ENCODE data around the gene GLP1R. TPM values are rescaled to one million over a fixed set of nuclear protein-coding genes. Genes with fewer than 3 reads are reported as not detected.

Gene GLP1R
- total and polyA plus RNA-seq, 3 donors from 2014 or later, result 0.09 to 0.55 (median 0.31) TPM

DNA sequence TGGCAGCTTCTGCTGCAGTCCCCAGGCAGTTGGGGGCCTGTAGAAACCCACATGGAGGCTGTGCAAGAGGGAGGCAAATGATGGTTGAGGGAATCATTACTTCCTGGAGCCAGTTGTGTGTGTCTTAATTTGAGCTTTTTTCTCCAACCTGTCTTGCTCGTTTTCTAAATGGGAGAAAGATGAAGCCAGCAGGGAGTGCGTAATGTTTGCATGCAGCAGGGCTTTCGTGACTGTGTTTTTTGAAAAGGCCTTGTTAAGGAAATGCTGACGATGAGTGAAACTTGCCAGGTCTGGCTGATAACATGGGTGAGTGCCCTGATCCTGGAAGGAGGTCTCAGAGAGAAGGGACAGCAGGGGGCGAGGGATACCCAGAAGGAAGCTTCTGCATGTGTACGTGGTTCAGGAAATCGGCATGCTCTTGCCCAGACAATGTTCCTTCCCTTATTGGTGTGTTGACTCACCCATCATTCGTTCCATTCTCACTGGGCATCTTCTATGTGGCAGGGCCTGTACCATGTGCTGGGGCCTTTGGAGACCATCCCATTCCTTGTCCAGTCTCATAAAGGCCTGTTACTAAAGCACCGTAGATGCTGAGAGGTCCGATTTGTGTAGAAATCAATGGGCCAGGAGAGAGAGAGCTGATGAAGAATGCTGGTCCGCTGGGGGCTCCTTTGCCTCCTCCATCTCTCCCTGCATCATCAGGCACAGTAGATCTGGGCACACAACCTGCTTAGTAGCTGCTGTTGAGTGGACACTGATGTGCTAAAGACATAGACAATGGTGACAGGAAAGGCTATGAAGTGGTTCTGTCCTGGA, 27.4 kb downstream of the GLP1R start:
- no peak for TF ChIP-seq POLR2A (IDR thresholded peaks at IDR 0.05)
- TF ChIP-seq, protein P1, sequence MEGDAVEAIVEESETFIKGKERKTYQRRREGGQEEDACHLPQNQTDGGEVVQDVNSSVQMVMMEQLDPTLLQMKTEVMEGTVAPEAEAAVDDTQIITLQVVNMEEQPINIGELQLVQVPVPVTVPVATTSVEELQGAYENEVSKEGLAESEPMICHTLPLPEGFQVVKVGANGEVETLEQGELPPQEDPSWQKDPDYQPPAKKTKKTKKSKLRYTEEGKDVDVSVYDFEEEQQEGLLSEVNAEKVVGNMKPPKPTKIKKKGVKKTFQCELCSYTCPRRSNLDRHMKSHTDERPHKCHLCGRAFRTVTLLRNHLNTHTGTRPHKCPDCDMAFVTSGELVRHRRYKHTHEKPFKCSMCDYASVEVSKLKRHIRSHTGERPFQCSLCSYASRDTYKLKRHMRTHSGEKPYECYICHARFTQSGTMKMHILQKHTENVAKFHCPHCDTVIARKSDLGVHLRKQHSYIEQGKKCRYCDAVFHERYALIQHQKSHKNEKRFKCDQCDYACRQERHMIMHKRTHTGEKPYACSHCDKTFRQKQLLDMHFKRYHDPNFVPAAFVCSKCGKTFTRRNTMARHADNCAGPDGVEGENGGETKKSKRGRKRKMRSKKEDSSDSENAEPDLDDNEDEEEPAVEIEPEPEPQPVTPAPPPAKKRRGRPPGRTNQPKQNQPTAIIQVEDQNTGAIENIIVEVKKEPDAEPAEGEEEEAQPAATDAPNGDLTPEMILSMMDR (IDR thresholded peaks at IDR 0.05), result no peak
- Histone ChIP-seq H3K4me1 (no peaks in the 10 kb centered on the region), H3K36me3 (ENCODE audit: low read depth, missing control alignments) (no peaks in the 10 kb centered on the region), H3K27me3 (no peaks in the 10 kb centered on the region), H3K27ac (no peak overlapping the region), H3K4me3 (no peak overlapping the region), H3K9me3 (no peaks in the 10 kb centered on the region)
- intact Hi-C loops (cut with DNase I; ENCODE audit: low total_unique reads), result no loop called here
- WGBS, 2 donors, result 88 to 91% methylated on average over 11 of the region's 11 CpGs
- no peak for DNase-seq

DNA sequence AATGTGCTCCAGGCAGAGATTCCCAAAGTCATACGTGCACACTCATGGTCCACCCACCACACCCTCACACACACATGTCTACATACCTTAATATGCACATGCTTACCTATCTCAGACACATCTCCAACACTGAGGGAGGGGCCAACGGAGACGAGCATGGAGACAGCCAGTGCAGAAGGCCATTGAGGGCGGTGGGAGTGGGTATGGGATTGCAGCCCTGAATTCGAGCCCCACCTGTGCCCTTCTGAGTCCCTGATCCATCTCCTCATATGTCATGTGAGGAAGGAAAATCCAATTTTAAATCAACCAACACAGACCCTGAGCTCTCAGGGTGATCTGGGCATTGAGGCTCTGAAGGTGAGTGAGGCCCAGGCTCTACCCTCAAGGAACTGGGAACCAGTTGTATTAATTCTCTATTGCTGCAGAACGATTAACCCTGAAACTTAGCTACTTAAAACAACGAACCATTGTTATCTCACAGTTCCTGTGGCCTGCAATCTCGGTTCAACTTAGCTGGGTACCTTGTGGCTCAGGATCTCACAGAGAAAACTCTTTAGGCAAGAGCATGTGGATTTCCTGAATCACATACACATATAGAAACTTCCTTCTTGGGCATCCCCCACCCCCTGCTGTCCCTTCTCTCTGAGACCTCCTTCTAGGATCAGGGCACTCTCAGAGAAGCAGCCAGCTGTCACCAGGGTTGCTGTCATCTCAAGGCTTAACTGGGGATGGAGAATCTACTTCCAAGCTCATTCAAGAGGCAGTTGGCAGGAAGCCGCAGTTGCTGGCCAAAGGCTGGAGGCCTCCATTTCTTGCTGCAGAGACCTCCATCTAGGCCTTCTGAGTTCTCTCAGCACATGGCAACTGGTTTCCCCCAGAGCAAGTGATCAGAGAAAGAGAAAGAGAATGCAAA, 28.3 kb downstream of the GLP1R start:
- TF ChIP-seq POLR2A (IDR thresholded peaks at IDR 0.05), result no peak
- TF ChIP-seq, protein P1 (IDR thresholded peaks at IDR 0.05), result no peak
- Histone ChIP-seq H3K27me3 (no peaks in the 10 kb centered on the region), H3K36me3 (ENCODE audit: low read depth, missing control alignments) (no peaks in the 10 kb centered on the region), H3K4me3 (no peak overlapping the region), H3K27ac (no peak overlapping the region), H3K9me3 (no peaks in the 10 kb centered on the region), H3K4me1 (no peaks in the 10 kb centered on the region)
- no peak for DNase-seq
- intact Hi-C loops (cut with DNase I; ENCODE audit: low total_unique reads), result no loop called here
- 74 to 81% methylated on average over 9 of the region's 9 CpGs for WGBS, 2 donors

DNA sequence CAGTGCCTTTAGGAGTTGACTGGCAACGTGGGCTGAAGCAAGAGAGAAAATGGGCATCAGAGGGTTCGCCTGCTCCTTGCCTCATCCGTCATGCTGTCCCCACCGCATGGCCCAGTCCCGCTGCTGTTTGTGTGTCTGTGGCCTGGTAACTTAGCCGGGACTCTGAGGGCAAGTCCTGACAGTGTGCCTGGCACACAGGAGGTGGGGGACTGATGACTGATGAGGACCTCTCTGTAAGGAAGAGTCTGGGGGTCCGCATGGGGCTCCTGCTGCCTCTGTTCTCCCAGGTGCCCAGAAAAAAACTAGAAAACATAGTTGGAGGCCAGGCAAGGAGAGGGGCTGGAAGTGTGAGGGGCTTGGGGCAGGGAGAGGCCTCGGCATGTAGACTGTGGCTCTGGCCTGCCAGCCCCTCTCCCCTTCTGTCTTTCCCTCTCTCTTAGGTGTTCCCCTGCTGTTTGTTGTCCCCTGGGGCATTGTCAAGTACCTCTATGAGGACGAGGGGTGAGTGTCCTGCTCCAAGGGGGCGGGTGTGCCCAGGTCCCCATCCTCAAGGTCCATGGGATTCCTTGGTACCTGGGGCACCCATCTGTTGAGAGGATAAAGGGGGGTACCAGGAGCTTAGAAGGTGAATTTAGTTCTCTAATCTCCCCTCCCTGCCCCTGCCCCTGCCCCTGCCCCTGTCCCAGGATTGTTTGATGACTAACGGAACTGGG, 29.5 kb downstream of the GLP1R start:
- no peak overlapping the region for H3K4me3 ChIP-seq
- intact Hi-C loops (cut with DNase I; ENCODE audit: low total_unique reads), result no loop called here
- TF ChIP-seq, protein P1 (IDR thresholded peaks at IDR 0.05), result no peak
- TF ChIP-seq POLR2A (IDR thresholded peaks at IDR 0.05), result no peak
- WGBS, 2 donors, result 85 to 91% methylated on average over 11 of the region's 11 CpGs
- no peaks in the 10 kb centered on the region for H3K4me1 ChIP-seq
- H3K9me3 ChIP-seq, result no peaks in the 10 kb centered on the region
- H3K36me3 ChIP-seq (ENCODE audit: low read depth, missing control alignments), result no peaks in the 10 kb centered on the region
- DNase-seq, result no peak
- no peaks in the 10 kb centered on the region for H3K27me3 ChIP-seq
- H3K27ac ChIP-seq, result no peak overlapping the region

DNA sequence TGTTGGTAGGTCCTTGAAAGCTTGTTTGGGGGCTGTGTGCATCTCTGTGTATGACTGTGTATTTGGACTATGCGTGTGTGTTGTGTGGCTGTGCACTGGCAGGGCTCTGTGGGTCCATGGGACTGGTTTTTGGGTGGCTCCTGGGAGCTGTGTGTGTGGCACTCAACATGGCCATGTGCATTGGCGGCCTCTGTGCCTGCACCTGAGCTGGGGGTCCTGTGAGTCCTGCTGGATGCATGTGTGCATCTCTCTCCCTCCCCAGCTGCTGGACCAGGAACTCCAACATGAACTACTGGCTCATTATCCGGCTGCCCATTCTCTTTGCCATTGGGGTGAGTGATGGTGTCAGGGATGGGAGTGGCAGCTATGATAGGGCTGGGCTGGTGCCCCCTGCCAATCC, 30.1 kb downstream of the GLP1R start:
- intact Hi-C loops (cut with DNase I; ENCODE audit: low total_unique reads), result no loop called here
- Histone ChIP-seq H3K27me3 (no peaks in the 10 kb centered on the region), H3K36me3 (ENCODE audit: low read depth, missing control alignments) (no peaks in the 10 kb centered on the region), H3K27ac (no peak overlapping the region), H3K9me3 (no peaks in the 10 kb centered on the region), H3K4me3 (no peak overlapping the region), H3K4me1 (no peaks in the 10 kb centered on the region)
- DNase-seq, result no peak
- TF ChIP-seq POLR2A (IDR thresholded peaks at IDR 0.05), result no peak
- TF ChIP-seq, protein P1 (IDR thresholded peaks at IDR 0.05), result no peak
- 96 to 100% methylated on average over 1 to 3 of the region's 3 CpGs for WGBS, 2 donors
